HS-27A (cell line): ENCODE measurements around the gene MPHOSPH10.
"Not testable (repeated sequence)": the region's sequence is repeated elsewhere in the genome, so short reads cannot be mapped to it uniquely, and the experiment has no call there.

ENCODE experiments used
- DNase-seq: peaks from one replicate; pipeline ENCODE4 v3.0.0-alpha.2; 2012; ENCODE audit warnings: low read depth, missing footprints

The MPHOSPH10 gene

GRCh38 chr2:71125506-71126294 lies 4.7 kb upstream of the MPHOSPH10 start:
- no peak for DNase-seq

- no peak for DNase-seq
These were observed 3.5 kb upstream of the MPHOSPH10 start for GRCh38 chr2:71126957-71127356.

- no peak for DNase-seq
These were observed 1.1 kb upstream of the MPHOSPH10 start for GRCh38 chr2:71129114-71129901.

- DNase-seq, result peak; percentile 34
These were observed 607 bp upstream of the MPHOSPH10 start for GRCh38 chr2:71129902-71130151.

- DNase-seq, result no peak
These were observed 441 bp downstream of the MPHOSPH10 start for GRCh38 chr2:71130905-71131244.

GRCh38 chr2:71131387-71132166 lies 1.1 kb downstream of the MPHOSPH10 start:
- not testable (repeated sequence) for DNase-seq

- DNase-seq, result no peak
These were observed 3.2 kb downstream of the MPHOSPH10 start for GRCh38 chr2:71133603-71134002.

GRCh38 chr2:71136174-71136573 lies 5.7 kb downstream of the MPHOSPH10 start:
- no peak for DNase-seq

GRCh38 chr2:71143782-71144181 lies 13.3 kb downstream of the MPHOSPH10 start:
- DNase-seq, result no peak

GRCh38 chr2:71148506-71149063 lies 18.2 kb downstream of the MPHOSPH10 start:
- no peak for DNase-seq

GRCh38 chr2:71150082-71150816 lies 19.8 kb downstream of the MPHOSPH10 start:
- no peak for DNase-seq

- DNase-seq, result no peak
These were observed 21.2 kb downstream of the MPHOSPH10 start for GRCh38 chr2:71151620-71152019.

- no peak for DNase-seq
These were observed 23.3 kb downstream of the MPHOSPH10 start for GRCh38 chr2:71153585-71154224.

GRCh38 chr2:71154279-71154678 lies 23.8 kb downstream of the MPHOSPH10 start:
- no peak for DNase-seq

GRCh38 chr2:71154798-71155197 lies 24.4 kb downstream of the MPHOSPH10 start:
- DNase-seq, result no peak

- no peak for DNase-seq
These were observed 25.4 kb downstream of the MPHOSPH10 start for GRCh38 chr2:71155846-71156245.

GRCh38 chr2:71156573-71156972 lies 26.1 kb downstream of the MPHOSPH10 start:
- DNase-seq, result no peak

- DNase-seq, result peak; percentile 3
These were observed 26.8 kb downstream of the MPHOSPH10 start for GRCh38 chr2:71157124-71157793.

- no peak for DNase-seq
These were observed 36.4 kb downstream of the MPHOSPH10 start for GRCh38 chr2:71166812-71167211.

- no peak for DNase-seq
These were observed 42.7 kb downstream of the MPHOSPH10 start for GRCh38 chr2:71173096-71173495.

- no peak for DNase-seq
These were observed 43.8 kb downstream of the MPHOSPH10 start for GRCh38 chr2:71174207-71174606.
